Mesenchymal stem cell (in vitro differentiated cells and primary cell): Measurements from ENCODE around the gene PFAS.

ENCODE experiments used
- DNase-seq: peaks from one replicate; pipeline ENCODE4 v3.0.0-alpha.2; 2013
- H2AFZ ChIP-seq: one replicate; pipeline ENCODE4 v1.6.1; 2013; ENCODE audit warnings: low read depth, mild to moderate bottlenecking, control low read depth, inconsistent platforms, low read length, moderate library complexity
- H2AK5ac ChIP-seq: 2 replicates; pipeline ENCODE4 v1.6.1; 2013; ENCODE audit warnings: low read length, moderate library complexity, mild to moderate bottlenecking, inconsistent platforms; ENCODE audit not compliant: severe bottlenecking
- H2BK120ac ChIP-seq: one replicate; pipeline ENCODE4 v1.6.1; 2013; ENCODE audit warnings: low read depth, mild to moderate bottlenecking, inconsistent platforms, low read length, moderate library complexity
- H2BK12ac ChIP-seq, 2 experiments: one replicate each; pipeline ENCODE4 v1.6.1; 2013; ENCODE audit warnings: inconsistent platforms in 2 of 2, low read length in 2 of 2, mild to moderate bottlenecking in 2 of 2, moderate library complexity in 2 of 2, control low read depth in 1 of 2
- H2BK15ac ChIP-seq: one replicate; pipeline ENCODE4 v1.6.1; 2013; ENCODE audit warnings: mild to moderate bottlenecking, low read depth, inconsistent platforms; ENCODE audit not compliant: poor library complexity, severe bottlenecking
- H2BK5ac ChIP-seq: 2 replicates; pipeline ENCODE4 v1.6.1; 2013; ENCODE audit warnings: low read depth, mild to moderate bottlenecking, low read length, control low read depth, inconsistent platforms; ENCODE audit not compliant: poor library complexity, severe bottlenecking
- H3K14ac ChIP-seq, 2 experiments: one replicate each; pipeline ENCODE4 v1.6.1; 2013; ENCODE audit warnings: inconsistent platforms in 2 of 2, low read length in 2 of 2, control low read depth in 1 of 2, mild to moderate bottlenecking in 1 of 2, moderate library complexity in 1 of 2
- H3K18ac ChIP-seq, 2 experiments: one replicate each; pipeline ENCODE4 v1.6.1; 2013; ENCODE audit warnings: inconsistent platforms in 2 of 2, low read length in 2 of 2, control low read depth in 1 of 2, low read depth in 1 of 2, mild to moderate bottlenecking in 1 of 2
- H3K23ac ChIP-seq, 2 experiments: one replicate each; pipeline ENCODE4 v1.6.1; 2013; ENCODE audit warnings: inconsistent platforms in 2 of 2, low read length in 2 of 2, mild to moderate bottlenecking in 2 of 2, moderate library complexity in 2 of 2, control low read depth in 1 of 2
- H3K27ac ChIP-seq: 2 replicates; pipeline ENCODE4 v1.5.1; 2013; ENCODE audit warnings: mild to moderate bottlenecking, moderate library complexity, low read length, control low read depth, inconsistent platforms; ENCODE audit not compliant: poor library complexity, severe bottlenecking
- H3K27me3 ChIP-seq, 2 experiments: 2 replicates each; pipeline versions ENCODE4 v1.6.1 to v1.7.0; 2013; ENCODE audit warnings: low read length in 2 of 2, mild to moderate bottlenecking in 2 of 2, moderate library complexity in 2 of 2, control low read depth in 1 of 2, inconsistent platforms in 1 of 2; ENCODE audit not compliant: control insufficient read depth in 1 of 2, insufficient read depth in 1 of 2
- H3K36me3 ChIP-seq, 2 experiments: 2 replicates each; pipeline versions ENCODE4 v1.6.1 to v1.7.0; 2013; ENCODE audit warnings: low read length in 2 of 2, control low read depth in 1 of 2, inconsistent platforms in 1 of 2, low read depth in 1 of 2, mild to moderate bottlenecking in 1 of 2; ENCODE audit not compliant: insufficient read depth in 2 of 2, control insufficient read depth in 1 of 2
- H3K4ac ChIP-seq, 2 experiments: one replicate each; pipeline ENCODE4 v1.6.1; 2013; ENCODE audit warnings: inconsistent platforms in 2 of 2, low read length in 2 of 2, mild to moderate bottlenecking in 2 of 2, moderate library complexity in 2 of 2, control low read depth in 1 of 2, low read depth in 1 of 2
- H3K4me1 ChIP-seq: 2 replicates; pipeline ENCODE4 v1.6.1; 2013; ENCODE audit warnings: low read depth, low read length, control low read depth; ENCODE audit not compliant: control insufficient read depth, insufficient read depth
- H3K4me2 ChIP-seq: 2 replicates; pipeline ENCODE4 v1.6.1; 2013; ENCODE audit warnings: low read length, mild to moderate bottlenecking, inconsistent platforms; ENCODE audit not compliant: poor library complexity, severe bottlenecking
- H3K4me3 ChIP-seq, 2 experiments: 2 replicates each; pipeline versions ENCODE4 v1.5.1 to v1.7.0; 2013; ENCODE audit warnings: low read length in 2 of 2, mild to moderate bottlenecking in 2 of 2, control low read depth in 1 of 2, low read depth in 1 of 2; ENCODE audit not compliant: insufficient read depth in 1 of 2
- H3K79me1 ChIP-seq: replicated peaks from 2 replicates; pipeline ENCODE4 v1.6.1; 2013; ENCODE audit warnings: mild to moderate bottlenecking, control low read depth, low read length, inconsistent platforms; ENCODE audit not compliant: poor library complexity, severe bottlenecking
- H3K9ac ChIP-seq: 2 replicates; pipeline ENCODE4 v1.7.0; 2013; ENCODE audit warnings: mild to moderate bottlenecking, low read length, moderate library complexity
- H3K9me3 ChIP-seq: 2 replicates; pipeline ENCODE4 v1.7.0; 2013; ENCODE audit warnings: mild to moderate bottlenecking, low read length; ENCODE audit not compliant: control insufficient read depth
- H4K8ac ChIP-seq: one replicate; pipeline ENCODE4 v1.6.1; 2013; ENCODE audit warnings: inconsistent platforms, mild to moderate bottlenecking, low read length, moderate library complexity
- H4K91ac ChIP-seq: one replicate; pipeline ENCODE4 v1.6.1; 2013; ENCODE audit warnings: mild to moderate bottlenecking, low read length, inconsistent platforms
- WGBS: methylation state at CpG from one replicate; pipeline ENCODE4 v1.1.7; 2013; ENCODE audit warnings: mixed read lengths; 5-methylcytosine and 5-hydroxymethylcytosine counted together

The PFAS gene

GRCh38 chr17:8253801-8254200 is 4.7 kb downstream of the PFAS start:
- 79% methylated on average over 8 of the region's 8 CpGs for WGBS

GRCh38 chr17:8254881-8255280 is 5.8 kb downstream of the PFAS start:
- peaks cover 28% of the 10 kb centered on the region for H3K79me1 ChIP-seq
- H3K4ac ChIP-seq, result no peak overlapping the region
- no peak overlapping the region for H3K4me2 ChIP-seq
- H3K27ac ChIP-seq, result no peak overlapping the region
- no peak overlapping the region for H2BK12ac ChIP-seq
- H3K9ac ChIP-seq, result no peak overlapping the region
- no peak overlapping the region for H2AK5ac ChIP-seq
- no peak overlapping the region for H2AFZ ChIP-seq
- H4K8ac ChIP-seq, result no peak overlapping the region
- no peak overlapping the region for H2BK5ac ChIP-seq
- H2BK120ac ChIP-seq, result no peak overlapping the region
- no peak overlapping the region for H4K91ac ChIP-seq
- H3K27me3 ChIP-seq, result no peaks in the 10 kb centered on the region
- no peak overlapping the region for H3K18ac ChIP-seq
- no peak for DNase-seq
- no peak overlapping the region for H3K23ac ChIP-seq
- no peak overlapping the region for H3K4me3 ChIP-seq
- WGBS, result over 99% methylated on average over 10 of the region's 11 CpGs
- H3K36me3 ChIP-seq, result peaks cover 34 to 47% of the 10 kb centered on the region in 2 experiments
- H3K9me3 ChIP-seq, result no peaks in the 10 kb centered on the region
- H3K14ac ChIP-seq, result no peak overlapping the region
- H3K4me1 ChIP-seq, result no peaks in the 10 kb centered on the region
- no peak overlapping the region for H2BK15ac ChIP-seq

More at GRCh38 chr17:8253801-8254200, 4.7 kb downstream of the PFAS start:
- Histone ChIP-seq H4K8ac (no peak overlapping the region), H3K4me2 (no peak overlapping the region), H3K36me3 (peaks cover 34 to 41% of the 10 kb centered on the region in 2 experiments), H2BK15ac (no peak overlapping the region), H3K4ac (no peak overlapping the region), H2BK120ac (no peak overlapping the region), H3K14ac (no peak overlapping the region), H3K4me3 (no peak overlapping the region), H3K18ac (no peak overlapping the region), H2AK5ac (no peak overlapping the region), H2BK12ac (no peak overlapping the region), H2AFZ (no peak overlapping the region), H3K23ac (no peak overlapping the region), H3K4me1 (no peaks in the 10 kb centered on the region), H3K27ac (no peak overlapping the region), H2BK5ac (no peak overlapping the region), H3K9me3 (no peaks in the 10 kb centered on the region), H3K9ac (no peak overlapping the region), H3K79me1 (peaks cover 35% of the 10 kb centered on the region), H4K91ac (no peak overlapping the region), H3K27me3 (no peaks in the 10 kb centered on the region)
- DNase-seq, result peak; percentile 28

GRCh38 chr17:8255499-8255898 is 6.4 kb downstream of the PFAS start:
- Histone ChIP-seq H3K14ac (no peak overlapping the region), H2AFZ (no peak overlapping the region), H2AK5ac (no peak overlapping the region), H4K91ac (no peak overlapping the region), H3K36me3 (peaks cover 35 to 53% of the 10 kb centered on the region in 2 experiments), H3K4me3 (no peak overlapping the region), H3K27me3 (no peaks in the 10 kb centered on the region), H3K79me1 (peaks cover 22% of the 10 kb centered on the region), H2BK120ac (no peak overlapping the region), H2BK15ac (no peak overlapping the region), H4K8ac (no peak overlapping the region), H3K9me3 (no peaks in the 10 kb centered on the region), H3K4me1 (no peaks in the 10 kb centered on the region), H2BK12ac (no peak overlapping the region), H3K4me2 (no peak overlapping the region), H3K4ac (no peak overlapping the region), H3K23ac (no peak overlapping the region), H3K9ac (no peak overlapping the region), H3K18ac (no peak overlapping the region), H3K27ac (no peak overlapping the region), H2BK5ac (no peak overlapping the region)
- DNase-seq, result peak; percentile 10
- 98% methylated on average over 8 of the region's 9 CpGs for WGBS

- Histone ChIP-seq H3K23ac (no peak overlapping the region), H3K14ac (no peak overlapping the region), H4K91ac (no peak overlapping the region), H2BK15ac (no peak overlapping the region), H3K18ac (no peak overlapping the region), H4K8ac (no peak overlapping the region), H3K4me2 (no peak overlapping the region), H2AK5ac (no peak overlapping the region), H2BK5ac (no peak overlapping the region), H3K4me3 (no peak overlapping the region), H3K27ac (no peak overlapping the region), H3K4me1 (no peaks in the 10 kb centered on the region), H3K79me1 (peaks cover 17% of the 10 kb centered on the region), H3K27me3 (no peaks in the 10 kb centered on the region), H3K9ac (no peak overlapping the region), H2BK120ac (no peak overlapping the region), H3K9me3 (no peaks in the 10 kb centered on the region), H2AFZ (no peak overlapping the region), H2BK12ac (no peak overlapping the region), H3K4ac (no peak overlapping the region), H3K36me3 (peaks cover 38 to 53% of the 10 kb centered on the region in 2 experiments)
- no peak for DNase-seq
- WGBS, result 94% methylated on average over 10 of the region's 10 CpGs
These were observed 7.2 kb downstream of the PFAS start for GRCh38 chr17:8256291-8256690.
